HepG2 (cell line): ENCODE measurements around the gene HSPB6. TPM values are rescaled to one million over a fixed set of nuclear protein-coding genes. Genes with fewer than 3 reads are reported as not detected.

Experiments
- ADNP ChIP-seq: sonication (generic); formaldehyde crosslinking; IDR thresholded peaks from 2 replicates; pipeline ENCODE4 v1.4.0; 2020; ENCODE audit warnings: missing genetic modification reagents
- ASH2L ChIP-seq: fragments of 300-600, 200-600 bp; sonication (generic); IDR thresholded peaks from 2 replicates; pipeline ENCODE4 v1.7.0; 2017; ENCODE audit warnings: low read depth, mild to moderate bottlenecking, moderate library complexity, mixed read lengths, low read length; ENCODE audit not compliant: insufficient read length
- ELF4 ChIP-seq: sonication (generic); formaldehyde crosslinking; IDR thresholded peaks from 2 replicates; pipeline ENCODE4 v1.5.0; 2020; ENCODE audit warnings: missing genetic modification reagents, mild to moderate bottlenecking, moderate library complexity, borderline replicate concordance
- IRF2 ChIP-seq: IDR thresholded peaks from 2 replicates; pipeline ENCODE4 v1.6.1; 2018; ENCODE audit warnings: missing genetic modification reagents, missing compliant biosample characterization
- JDP2 ChIP-seq: sonication (generic); formaldehyde crosslinking; IDR thresholded peaks from 2 replicates; pipeline ENCODE4 v1.8.1; 2022; ENCODE audit warnings: missing genetic modification reagents, borderline replicate concordance
- KAT7 ChIP-seq: IDR thresholded peaks from 2 replicates; pipeline ENCODE4 v1.6.1; 2018; ENCODE audit warnings: borderline replicate concordance, missing compliant biosample characterization
- KLF11 ChIP-seq: IDR thresholded peaks from 2 replicates; pipeline ENCODE4 v1.6.1; 2016; ENCODE audit warnings: missing compliant biosample characterization
- NFIC ChIP-seq: IDR thresholded peaks from 2 replicates; pipeline ENCODE4 v1.6.1; 2012; ENCODE audit warnings: mild to moderate bottlenecking, low read length, inconsistent platforms
- NFRKB ChIP-seq: fragments of 450-650 bp; IDR thresholded peaks from 2 replicates; pipeline ENCODE4 v1.6.1; 2017
- POLR2A ChIP-seq, 2 experiments: IDR thresholded peaks; 2 replicates each; pipeline ENCODE4 v1.6.1; 2011; ENCODE audit warnings: low read depth in 2 of 2, low read length in 2 of 2, mild to moderate bottlenecking in 1 of 2, moderate library complexity in 1 of 2; ENCODE audit not compliant: insufficient read depth in 1 of 2
- SATB2 ChIP-seq: sonication (generic); formaldehyde crosslinking; IDR thresholded peaks from 2 replicates; pipeline ENCODE4 v1.5.0; 2020; ENCODE audit warnings: missing genetic modification reagents
- SRF ChIP-seq: IDR thresholded peaks from 2 replicates; pipeline ENCODE4 v1.6.1; 2011; ENCODE audit warnings: mild to moderate bottlenecking, low read depth, low read length, moderate library complexity
- TP53 ChIP-seq: sonication (generic); formaldehyde crosslinking; conservative IDR thresholded peaks from 2 replicates; pipeline ENCODE4 v1.4.0; 2020; ENCODE audit warnings: missing genetic modification reagents
- ZBTB21 ChIP-seq: sonication (generic); formaldehyde crosslinking; IDR thresholded peaks from 2 replicates; pipeline ENCODE4 v1.4.0; 2020; ENCODE audit warnings: missing genetic modification reagents
- ZNF256 ChIP-seq: sonication (generic); formaldehyde crosslinking; conservative IDR thresholded peaks from 2 replicates; pipeline ENCODE4 v1.4.0; 2020; ENCODE audit warnings: missing genetic modification reagents
- ZNF343 ChIP-seq: sonication (generic); formaldehyde crosslinking; IDR thresholded peaks from 2 replicates; pipeline ENCODE4 v1.4.0; 2020; ENCODE audit warnings: mild to moderate bottlenecking, missing genetic modification reagents
- ZNF703 ChIP-seq: sonication (generic); formaldehyde crosslinking; IDR thresholded peaks from 2 replicates; pipeline ENCODE4 v1.5.1; 2020; ENCODE audit warnings: missing genetic modification reagents, mild to moderate bottlenecking, moderate library complexity, borderline replicate concordance
- ZNF816 ChIP-seq: sonication (generic); formaldehyde crosslinking; IDR thresholded peaks from 2 replicates; pipeline ENCODE4 v1.8.0; 2022; ENCODE audit warnings: missing genetic modification reagents, mild to moderate bottlenecking, borderline replicate concordance
- polyA plus RNA-seq, 8 experiments: library from polyadenylated mRNA; depleted of rRNA in 3 of 8; stranded (reverse) in 7 of 8; unstranded in 1 of 8; fragments of >200 nt; fragmentation: Illumina TruSeq in 4 of 8; extraction: Trizol in 4 of 8; gene quantifications; 2 replicates each; pipeline versions ENCODE4 v1.2.1 to v1.2.3, GENCODE V29; 2011 to 2016; ENCODE audit warnings: low read depth in 4 of 8, missing spikeins in 1 of 8, mixed read lengths in 1 of 8; ENCODE audit not compliant: insufficient read depth in 1 of 8
- total RNA-seq, 5 experiments: library from RNA; depleted of rRNA; stranded (reverse); fragments of >200 nt; fragmentation: Illumina TruSeq; extraction: Trizol; gene quantifications; 2 replicates each; pipeline ENCODE4 v1.2.3, GENCODE V29; 2016; ENCODE audit warnings: low read depth in 1 of 5
- TF ChIP-seq, protein P1 (sequence below): sonication (generic); formaldehyde crosslinking; IDR thresholded peaks from 2 replicates; pipeline ENCODE4 v1.4.0; 2020; ENCODE audit warnings: missing genetic modification reagents; ENCODE audit errors: not compliant biosample characterization
- TF ChIP-seq, protein P2 (sequence below): sonication (generic); formaldehyde crosslinking; IDR thresholded peaks from 2 replicates; pipeline ENCODE4 v1.9.0; 2021; ENCODE audit warnings: missing genetic modification reagents, borderline replicate concordance
- TF ChIP-seq, protein P3 (sequence below): sonication (generic); formaldehyde crosslinking; IDR thresholded peaks from 2 replicates; pipeline ENCODE4 v1.8.0; 2022; ENCODE audit warnings: mild to moderate bottlenecking, missing genetic modification reagents, borderline replicate concordance
- TF ChIP-seq, protein P4 (sequence below): sonication (generic); formaldehyde crosslinking; IDR thresholded peaks from 2 replicates; pipeline ENCODE4 v1.5.1; 2020; ENCODE audit warnings: missing genetic modification reagents, mild to moderate bottlenecking, borderline replicate concordance
- TF ChIP-seq, protein P5 (sequence below): sonication (generic); formaldehyde crosslinking; IDR thresholded peaks from 2 replicates; pipeline ENCODE4 v1.4.0; 2020; ENCODE audit warnings: mild to moderate bottlenecking, missing genetic modification reagents
- TF ChIP-seq, protein P6 (sequence below): sonication (generic); formaldehyde crosslinking; IDR thresholded peaks from 2 replicates; pipeline ENCODE4 v1.5.0; 2020; ENCODE audit warnings: mild to moderate bottlenecking, missing genetic modification reagents

The HSPB6 gene
- total and polyA plus RNA-seq, 2 of the 13 experiments (the other 11 are each of a cell fraction or from before 2014, with no cell fraction given) = 0.18 TPM; not detected in 1

DNA sequence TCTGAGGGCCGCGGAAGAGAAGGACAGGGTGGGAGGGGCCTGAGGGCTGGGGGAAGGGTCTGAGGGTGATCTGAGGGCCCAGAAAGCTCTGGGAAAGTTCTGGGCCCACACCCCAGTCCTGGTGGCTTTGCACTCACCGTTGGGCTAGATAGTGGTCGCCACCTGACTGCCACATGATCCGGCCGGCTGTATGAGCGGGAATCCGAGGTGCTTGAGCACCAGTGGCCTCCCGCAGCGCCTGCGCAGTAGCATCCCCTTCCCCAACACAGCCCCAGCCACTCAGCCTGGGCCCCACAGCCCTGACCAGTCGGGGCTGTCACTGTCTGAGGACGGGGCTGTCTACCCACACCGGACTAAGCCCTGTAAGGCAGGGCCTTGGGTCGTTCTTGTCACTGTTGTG lies 40.8 kb upstream of the HSPB6 start (continued):
- TF ChIP-seq ELF4 (CRISPR knock-in tag) = no peak
- TF ChIP-seq ZBTB21 (CRISPR knock-in tag) = no peak
- TF ChIP-seq KLF11 = no peak
- TF ChIP-seq NFIC = no peak
- no peak for TF ChIP-seq IRF2
- no peak for TF ChIP-seq TP53 (CRISPR knock-in tag)
- TF ChIP-seq ZNF703 (CRISPR knock-in tag) = no peak
- TF ChIP-seq, protein P1, sequence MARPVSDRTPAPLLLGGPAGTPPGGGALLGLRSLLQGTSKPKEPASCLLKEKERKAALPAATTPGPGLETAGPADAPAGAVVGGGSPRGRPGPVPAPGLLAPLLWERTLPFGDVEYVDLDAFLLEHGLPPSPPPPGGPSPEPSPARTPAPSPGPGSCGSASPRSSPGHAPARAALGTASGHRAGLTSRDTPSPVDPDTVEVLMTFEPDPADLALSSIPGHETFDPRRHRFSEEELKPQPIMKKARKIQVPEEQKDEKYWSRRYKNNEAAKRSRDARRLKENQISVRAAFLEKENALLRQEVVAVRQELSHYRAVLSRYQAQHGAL (CRISPR knock-in tag) = no peak
- TF ChIP-seq, protein P2, sequence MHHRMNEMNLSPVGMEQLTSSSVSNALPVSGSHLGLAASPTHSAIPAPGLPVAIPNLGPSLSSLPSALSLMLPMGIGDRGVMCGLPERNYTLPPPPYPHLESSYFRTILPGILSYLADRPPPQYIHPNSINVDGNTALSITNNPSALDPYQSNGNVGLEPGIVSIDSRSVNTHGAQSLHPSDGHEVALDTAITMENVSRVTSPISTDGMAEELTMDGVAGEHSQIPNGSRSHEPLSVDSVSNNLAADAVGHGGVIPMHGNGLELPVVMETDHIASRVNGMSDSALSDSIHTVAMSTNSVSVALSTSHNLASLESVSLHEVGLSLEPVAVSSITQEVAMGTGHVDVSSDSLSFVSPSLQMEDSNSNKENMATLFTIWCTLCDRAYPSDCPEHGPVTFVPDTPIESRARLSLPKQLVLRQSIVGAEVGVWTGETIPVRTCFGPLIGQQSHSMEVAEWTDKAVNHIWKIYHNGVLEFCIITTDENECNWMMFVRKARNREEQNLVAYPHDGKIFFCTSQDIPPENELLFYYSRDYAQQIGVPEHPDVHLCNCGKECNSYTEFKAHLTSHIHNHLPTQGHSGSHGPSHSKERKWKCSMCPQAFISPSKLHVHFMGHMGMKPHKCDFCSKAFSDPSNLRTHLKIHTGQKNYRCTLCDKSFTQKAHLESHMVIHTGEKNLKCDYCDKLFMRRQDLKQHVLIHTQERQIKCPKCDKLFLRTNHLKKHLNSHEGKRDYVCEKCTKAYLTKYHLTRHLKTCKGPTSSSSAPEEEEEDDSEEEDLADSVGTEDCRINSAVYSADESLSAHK (CRISPR knock-in tag) = no peak
- TF ChIP-seq, protein P3, sequence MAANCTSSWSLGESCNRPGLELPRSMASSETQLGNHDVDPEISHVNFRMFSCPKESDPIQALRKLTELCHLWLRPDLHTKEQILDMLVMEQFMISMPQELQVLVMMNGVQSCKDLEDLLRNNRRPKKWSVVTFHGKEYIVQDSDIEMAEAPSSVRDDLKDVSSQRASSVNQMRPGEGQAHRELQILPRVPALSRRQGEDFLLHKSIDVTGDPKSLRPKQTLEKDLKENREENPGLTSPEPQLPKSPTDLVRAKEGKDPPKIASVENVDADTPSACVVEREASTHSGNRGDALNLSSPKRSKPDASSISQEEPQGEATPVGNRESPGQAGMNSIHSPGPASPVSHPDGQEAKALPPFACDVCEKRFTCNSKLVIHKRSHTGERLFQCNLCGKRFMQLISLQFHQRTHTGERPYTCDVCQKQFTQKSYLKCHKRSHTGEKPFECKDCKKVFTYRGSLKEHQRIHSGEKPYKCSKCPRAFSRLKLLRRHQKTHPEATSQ = no peak
- TF ChIP-seq JDP2 (CRISPR knock-in tag) = no peak
- TF ChIP-seq, protein P4, sequence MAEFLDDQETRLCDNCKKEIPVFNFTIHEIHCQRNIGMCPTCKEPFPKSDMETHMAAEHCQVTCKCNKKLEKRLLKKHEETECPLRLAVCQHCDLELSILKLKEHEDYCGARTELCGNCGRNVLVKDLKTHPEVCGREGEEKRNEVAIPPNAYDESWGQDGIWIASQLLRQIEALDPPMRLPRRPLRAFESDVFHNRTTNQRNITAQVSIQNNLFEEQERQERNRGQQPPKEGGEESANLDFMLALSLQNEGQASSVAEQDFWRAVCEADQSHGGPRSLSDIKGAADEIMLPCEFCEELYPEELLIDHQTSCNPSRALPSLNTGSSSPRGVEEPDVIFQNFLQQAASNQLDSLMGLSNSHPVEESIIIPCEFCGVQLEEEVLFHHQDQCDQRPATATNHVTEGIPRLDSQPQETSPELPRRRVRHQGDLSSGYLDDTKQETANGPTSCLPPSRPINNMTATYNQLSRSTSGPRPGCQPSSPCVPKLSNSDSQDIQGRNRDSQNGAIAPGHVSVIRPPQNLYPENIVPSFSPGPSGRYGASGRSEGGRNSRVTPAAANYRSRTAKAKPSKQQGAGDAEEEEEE (CRISPR knock-in tag) = no peak
- no peak for TF ChIP-seq SRF
- TF ChIP-seq, protein P5, sequence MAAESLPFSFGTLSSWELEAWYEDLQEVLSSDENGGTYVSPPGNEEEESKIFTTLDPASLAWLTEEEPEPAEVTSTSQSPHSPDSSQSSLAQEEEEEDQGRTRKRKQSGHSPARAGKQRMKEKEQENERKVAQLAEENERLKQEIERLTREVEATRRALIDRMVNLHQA (CRISPR knock-in tag) = no peak
- no peak for TF ChIP-seq ZNF256
- TF ChIP-seq POLR2A (IDR thresholded peaks at IDR 0.05; ENCODE audit: insufficient read depth in 1 of 2, low read depth in 2 of 2, low read length in 2 of 2) = peak in 1 of 2 experiments; percentile 68; a peak in 2 of 4 replicates
- no peak for TF ChIP-seq ZNF343
- TF ChIP-seq ZNF816 (CRISPR knock-in tag) = no peak
- TF ChIP-seq ASH2L = no peak
- no peak for TF ChIP-seq NFRKB
- TF ChIP-seq SATB2 = no peak
- no peak for TF ChIP-seq KAT7
- TF ChIP-seq, protein P6, sequence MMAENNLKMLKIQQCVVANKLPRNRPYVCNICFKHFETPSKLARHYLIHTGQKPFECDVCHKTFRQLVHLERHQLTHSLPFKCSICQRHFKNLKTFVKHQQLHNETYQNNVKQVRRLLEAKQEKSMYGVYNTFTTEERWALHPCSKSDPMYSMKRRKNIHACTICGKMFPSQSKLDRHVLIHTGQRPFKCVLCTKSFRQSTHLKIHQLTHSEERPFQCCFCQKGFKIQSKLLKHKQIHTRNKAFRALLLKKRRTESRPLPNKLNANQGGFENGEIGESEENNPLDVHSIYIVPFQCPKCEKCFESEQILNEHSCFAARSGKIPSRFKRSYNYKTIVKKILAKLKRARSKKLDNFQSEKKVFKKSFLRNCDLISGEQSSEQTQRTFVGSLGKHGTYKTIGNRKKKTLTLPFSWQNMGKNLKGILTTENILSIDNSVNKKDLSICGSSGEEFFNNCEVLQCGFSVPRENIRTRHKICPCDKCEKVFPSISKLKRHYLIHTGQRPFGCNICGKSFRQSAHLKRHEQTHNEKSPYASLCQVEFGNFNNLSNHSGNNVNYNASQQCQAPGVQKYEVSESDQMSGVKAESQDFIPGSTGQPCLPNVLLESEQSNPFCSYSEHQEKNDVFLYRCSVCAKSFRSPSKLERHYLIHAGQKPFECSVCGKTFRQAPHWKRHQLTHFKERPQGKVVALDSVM (CRISPR knock-in tag) = no peak
- no peak for TF ChIP-seq ADNP (CRISPR knock-in tag)
